Activated CD8-positive, alpha-beta memory T cell treated with anti-CD3 and anti-CD28 coated beads, Interleukin-2, amount 50 U/mL, for 48 hours (primary cell): Measurements from ENCODE around the gene HASPIN.

Source experiments
- DNase-seq: peaks from one replicate; pipeline ENCODE4 v3.0.0-alpha.2; 2020

The HASPIN gene

GRCh38 chr17:3723556-3724377 is at the start of gene HASPIN:
Gene HASPIN (plus strand): TSS chr17:3723903. CDS start chr17:3723936, 33 bp downstream.
- DNase-seq: peak; percentile 99

DNA sequence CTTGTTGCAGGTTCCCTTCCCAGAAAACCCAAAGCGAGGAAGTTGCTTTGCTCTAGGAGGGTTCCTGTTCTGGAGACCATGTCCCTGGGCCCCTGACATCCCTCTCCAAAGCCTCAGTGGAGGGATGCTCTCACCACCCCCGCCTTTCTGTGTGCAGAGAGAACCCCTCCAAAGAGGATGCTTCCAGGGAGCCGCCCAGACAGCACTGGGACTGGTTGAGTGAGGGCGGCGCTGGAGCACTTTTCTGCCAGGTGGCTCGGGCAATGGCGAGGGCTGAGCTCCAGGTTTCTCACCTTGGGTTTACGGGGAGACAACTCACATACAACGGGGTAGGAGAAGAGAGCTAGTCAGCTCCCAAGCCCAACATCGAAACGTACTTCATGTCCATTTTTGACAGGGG is 47.8 kb upstream of the HASPIN start:
- no peak for DNase-seq

- no peak for DNase-seq
Measured at GRCh38 chr17:3678095-3678820, 45.4 kb upstream of the HASPIN start.

DNA sequence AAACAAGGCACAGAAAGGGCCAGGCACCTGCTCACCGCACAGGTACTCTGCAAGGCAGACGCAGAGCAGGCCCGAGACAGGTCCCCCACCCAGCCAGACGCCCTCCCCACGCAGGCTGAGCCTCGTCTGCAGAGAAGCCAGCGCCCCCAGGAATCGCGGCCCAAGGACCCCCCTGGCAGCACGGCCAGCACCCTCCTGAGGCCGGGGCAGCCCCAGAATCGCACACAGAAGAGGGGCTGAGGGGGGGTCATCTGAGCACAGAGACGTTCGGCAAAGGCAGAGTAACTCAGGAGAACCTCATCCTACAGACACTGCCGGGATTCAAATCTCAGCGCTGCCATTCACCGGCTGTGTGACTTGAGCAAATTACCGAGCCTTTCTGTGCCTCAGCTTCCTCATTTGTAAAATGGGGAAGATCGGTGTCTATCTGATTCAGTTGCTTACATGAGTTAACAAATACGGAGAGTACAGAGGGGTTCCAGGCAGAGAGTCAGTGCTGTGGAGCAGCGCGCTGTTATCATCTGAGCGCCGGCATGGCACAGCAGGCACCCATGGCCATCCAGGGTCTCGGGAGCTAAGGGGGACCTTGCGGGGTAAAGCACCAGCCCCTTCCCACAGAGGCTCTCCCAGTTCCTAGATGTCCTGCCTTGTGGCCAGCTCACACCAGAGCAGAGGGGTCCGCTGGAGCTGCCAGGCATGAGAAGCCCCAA is 44.7 kb upstream of the HASPIN start:
- DNase-seq: no peak

GRCh38 chr17:3679531-3680126 is 44.1 kb upstream of the HASPIN start:
- no peak for DNase-seq

DNA sequence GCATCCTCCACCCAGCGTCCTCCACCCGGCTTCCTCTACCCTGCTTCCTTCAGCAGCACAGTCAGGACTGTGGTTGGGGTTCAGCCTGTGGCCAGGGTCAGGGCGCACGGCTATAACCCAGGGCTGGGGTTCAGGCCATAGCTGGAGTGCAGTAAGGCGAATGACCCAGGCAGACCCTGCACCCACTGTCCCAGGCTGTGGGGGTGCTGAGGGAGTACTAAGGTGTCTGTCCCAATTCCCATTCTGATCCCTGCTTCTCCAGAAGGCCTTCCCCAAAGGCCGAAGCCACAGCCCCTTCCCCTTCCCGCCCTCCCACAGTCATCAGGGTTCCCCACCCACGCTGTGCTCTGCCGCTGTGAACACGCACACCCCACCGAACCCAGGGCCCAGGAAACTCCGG is 42.6 kb upstream of the HASPIN start:
- DNase-seq: no peak

DNA sequence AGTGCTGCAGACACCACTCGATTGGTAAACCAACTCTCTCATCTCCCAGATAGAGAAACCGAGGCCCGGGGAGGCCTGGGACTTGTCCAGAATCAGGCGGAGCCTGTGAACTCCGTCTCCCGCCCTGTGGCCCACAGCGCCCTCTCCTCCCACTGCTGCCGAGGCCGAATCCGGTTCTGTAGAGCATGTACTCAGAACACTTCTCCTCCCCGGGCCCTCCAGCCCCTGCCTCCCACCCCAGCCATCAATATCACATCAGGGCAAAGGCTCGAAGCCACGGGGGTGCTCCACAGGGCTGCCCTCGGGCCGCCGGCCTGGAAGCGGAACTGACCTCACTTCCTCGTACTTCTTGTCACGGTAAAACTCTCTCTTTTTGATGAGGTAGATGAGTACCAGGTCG is 42.1 kb upstream of the HASPIN start:
- no peak for DNase-seq

DNA sequence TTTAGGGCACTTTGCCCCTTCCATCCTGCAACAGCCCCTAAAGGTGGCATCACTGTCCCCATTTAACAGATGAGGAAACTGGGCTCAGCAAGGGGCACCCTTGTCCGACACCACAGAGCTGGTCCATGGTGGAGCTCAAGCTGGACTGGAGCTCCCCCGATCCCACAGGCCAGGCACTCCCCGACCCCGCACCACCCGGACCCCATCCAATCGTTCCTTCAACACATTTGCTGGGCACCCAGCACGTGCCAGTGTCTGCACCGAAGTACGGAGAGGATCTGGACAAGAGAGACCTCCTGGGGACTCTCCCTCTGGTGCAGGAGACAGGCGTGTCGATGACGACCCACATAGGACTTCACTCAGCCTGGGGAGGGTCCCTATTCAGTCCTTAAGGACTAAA is 41.7 kb upstream of the HASPIN start:
- DNase-seq: no peak

- DNase-seq: peak; percentile 81
Measured at GRCh38 chr17:3683054-3683511, 40.6 kb upstream of the HASPIN start.

- DNase-seq: no peak
Measured at GRCh38 chr17:3685174-3685573, 38.5 kb upstream of the HASPIN start.

DNA sequence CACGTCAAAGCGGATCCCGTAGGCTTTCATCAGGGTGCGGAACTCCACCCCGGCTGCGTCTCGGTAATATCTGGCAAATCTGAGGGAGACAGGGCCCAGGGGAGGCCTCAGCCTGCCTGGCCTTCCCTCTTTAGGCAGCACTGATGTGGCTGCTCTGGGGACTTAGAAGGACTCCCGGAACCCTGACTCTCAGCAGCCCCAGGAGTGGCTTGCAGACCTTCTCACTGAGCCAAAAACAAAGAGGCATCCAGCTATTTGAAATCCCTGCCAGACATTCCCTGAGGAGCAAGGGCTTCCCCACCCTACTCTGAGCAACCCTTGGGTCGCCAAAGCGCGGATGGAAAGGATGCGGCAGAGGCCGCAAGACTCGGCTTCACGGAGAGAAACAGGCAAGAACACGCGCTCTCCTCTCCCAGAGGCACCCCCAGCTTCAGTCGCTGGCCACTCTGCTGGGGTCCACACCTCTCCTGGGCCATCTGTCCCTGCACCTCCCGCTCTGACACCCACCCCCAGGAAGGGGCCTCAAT is 35.6 kb upstream of the HASPIN start:
- no peak for DNase-seq

DNA sequence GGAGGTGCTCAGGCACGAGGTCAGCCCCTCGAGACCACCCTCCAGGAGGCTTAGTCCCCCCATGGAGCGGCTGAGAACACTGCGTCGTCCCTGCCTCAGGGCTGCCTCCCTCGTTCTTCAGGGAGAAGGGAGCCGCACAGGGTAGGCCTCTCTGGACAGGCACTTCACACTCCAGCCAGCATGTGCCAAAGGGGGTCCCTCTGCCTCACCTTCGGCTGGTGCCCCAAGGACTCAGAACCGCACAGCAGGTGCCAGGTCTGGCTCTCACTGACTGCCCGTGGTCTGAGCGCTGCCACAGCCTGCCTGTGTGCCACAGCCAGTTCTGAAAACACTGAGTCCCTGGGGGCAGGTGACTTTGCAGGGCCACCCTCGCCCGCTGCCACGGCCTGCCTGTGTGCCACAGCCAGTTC is 34.8 kb upstream of the HASPIN start:
- DNase-seq: no peak

- no peak for DNase-seq
Measured at GRCh38 chr17:3689262-3690093, 34.2 kb upstream of the HASPIN start.

DNA sequence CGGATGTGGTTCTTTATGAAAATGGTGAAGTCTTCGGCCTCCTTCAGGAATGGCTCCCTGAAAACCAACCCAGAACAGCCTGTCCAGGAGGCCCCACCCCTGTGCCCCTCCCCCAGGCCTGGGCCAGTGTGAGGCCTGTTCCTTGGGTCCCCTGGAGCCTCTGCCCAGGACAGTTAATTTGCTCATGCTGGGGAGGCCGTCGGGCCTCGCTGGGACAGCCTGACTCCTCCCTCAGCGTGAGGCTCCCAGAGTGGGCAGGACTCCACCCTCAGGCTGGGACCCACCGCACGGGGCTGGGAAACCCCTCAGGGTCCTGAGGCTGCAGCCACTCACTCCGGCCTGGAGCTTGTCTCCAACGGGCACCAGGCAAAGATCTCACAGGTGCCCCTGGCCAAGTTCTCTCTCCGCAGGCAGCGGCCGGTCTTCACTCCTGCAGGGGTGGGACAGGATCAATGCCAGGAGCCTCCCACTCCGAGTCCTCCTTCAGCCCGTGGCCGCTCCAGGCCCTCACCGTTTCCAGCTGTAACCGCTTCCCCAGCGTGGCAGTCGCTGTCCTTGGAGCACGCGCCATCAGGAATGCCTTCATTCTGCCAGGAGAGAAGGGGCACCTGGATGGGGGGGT is 33.5 kb upstream of the HASPIN start:
- no peak for DNase-seq

- DNase-seq: no peak
Measured at GRCh38 chr17:3691617-3692067, 32.1 kb upstream of the HASPIN start.

GRCh38 chr17:3692346-3692745 is 31.4 kb upstream of the HASPIN start:
- DNase-seq: no peak

- DNase-seq: no peak
Measured at GRCh38 chr17:3693141-3693540, 30.6 kb upstream of the HASPIN start.

DNA sequence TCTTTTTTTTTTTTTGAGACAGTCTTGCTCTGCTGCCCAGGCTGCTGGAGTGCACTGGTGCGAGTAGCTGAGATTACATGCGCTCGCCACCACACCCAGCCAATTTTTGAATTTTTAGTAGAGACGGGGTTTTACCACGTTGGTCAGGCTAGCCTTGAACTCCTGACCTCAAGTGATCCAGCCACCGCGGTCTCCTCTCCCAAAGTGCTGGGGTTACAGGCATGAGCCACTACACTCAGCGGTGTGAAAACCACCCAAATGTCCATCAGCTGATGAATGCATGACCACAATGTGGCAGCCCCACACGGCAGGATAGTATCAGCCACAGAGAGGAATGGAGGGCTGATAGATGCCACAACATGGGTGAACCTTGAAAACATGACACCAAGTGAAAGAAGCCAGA is 29.9 kb upstream of the HASPIN start:
- DNase-seq: peak; percentile 76

DNA sequence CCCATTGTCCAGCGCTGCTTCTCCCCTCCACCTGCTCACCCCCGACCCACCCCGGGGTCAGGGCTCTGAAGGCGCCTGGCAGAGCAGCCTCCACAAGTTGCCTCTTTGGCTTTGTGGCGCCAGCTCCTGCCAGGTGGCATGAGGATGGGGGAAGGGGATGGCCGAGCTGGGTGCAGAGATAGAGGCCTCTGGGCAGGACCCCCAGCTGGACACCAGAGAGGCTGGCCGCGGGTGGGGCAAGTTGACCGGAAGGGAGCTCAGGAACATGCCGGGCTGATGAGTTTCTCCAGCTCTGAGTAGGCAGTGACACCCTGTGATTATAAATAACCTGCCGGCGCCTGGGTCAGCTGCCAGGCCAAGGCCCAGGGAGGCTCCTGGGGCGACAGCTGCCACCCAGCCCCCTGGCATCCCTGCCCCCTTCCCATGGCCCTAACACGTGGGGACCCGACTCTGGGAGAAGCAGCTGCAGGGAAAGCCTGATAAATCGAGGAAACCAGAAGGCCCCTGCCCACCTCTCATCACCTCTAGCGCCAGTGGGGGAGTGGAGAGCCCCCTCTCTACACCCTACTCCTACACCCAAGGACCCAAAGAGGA is 28.5 kb upstream of the HASPIN start:
- DNase-seq: no peak

GRCh38 chr17:3695723-3696411 is 27.8 kb upstream of the HASPIN start, which contains the start of gene P2RX5:
Gene P2RX5 (minus strand): TSS chr17:3696155. CDS start chr17:3696005, 150 bp downstream.
- DNase-seq: peak; percentile 77
